Measurements from ENCODE around the gene CGB7. TPM values are rescaled to one million over a fixed set of nuclear protein-coding genes. Genes with fewer than 3 reads are reported as not detected.
A peak's percentile ranks its signal among the peaks of the same experiment; 100 is the strongest.

Gene CGB7
- total and polyA plus RNA-seq, 9 of the 15 experiments (the other 6 are each of a cell fraction or from before 2014, with no cell fraction given), result not detected

DNA sequence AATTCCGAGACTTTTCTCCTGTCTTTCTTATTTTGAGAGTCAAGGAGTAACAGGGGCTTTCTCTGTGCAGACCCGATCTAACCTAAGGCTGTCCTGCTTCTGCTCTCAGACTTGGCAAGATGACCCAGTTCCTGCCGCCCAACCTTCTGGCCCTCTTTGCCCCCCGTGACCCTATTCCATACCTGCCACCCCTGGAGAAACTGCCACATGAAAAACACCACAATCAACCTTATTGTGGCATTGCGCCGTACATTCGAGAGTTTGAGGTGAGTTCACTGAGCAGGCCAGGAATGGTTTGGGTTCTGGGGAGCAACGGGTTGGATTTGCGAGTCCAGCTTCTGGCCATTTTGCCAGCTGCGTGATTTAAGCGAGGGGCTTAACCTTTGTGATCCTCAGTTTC lies 28.7 kb upstream of the CGB7 start (continued):
- TF ChIP-seq, protein P1, sequence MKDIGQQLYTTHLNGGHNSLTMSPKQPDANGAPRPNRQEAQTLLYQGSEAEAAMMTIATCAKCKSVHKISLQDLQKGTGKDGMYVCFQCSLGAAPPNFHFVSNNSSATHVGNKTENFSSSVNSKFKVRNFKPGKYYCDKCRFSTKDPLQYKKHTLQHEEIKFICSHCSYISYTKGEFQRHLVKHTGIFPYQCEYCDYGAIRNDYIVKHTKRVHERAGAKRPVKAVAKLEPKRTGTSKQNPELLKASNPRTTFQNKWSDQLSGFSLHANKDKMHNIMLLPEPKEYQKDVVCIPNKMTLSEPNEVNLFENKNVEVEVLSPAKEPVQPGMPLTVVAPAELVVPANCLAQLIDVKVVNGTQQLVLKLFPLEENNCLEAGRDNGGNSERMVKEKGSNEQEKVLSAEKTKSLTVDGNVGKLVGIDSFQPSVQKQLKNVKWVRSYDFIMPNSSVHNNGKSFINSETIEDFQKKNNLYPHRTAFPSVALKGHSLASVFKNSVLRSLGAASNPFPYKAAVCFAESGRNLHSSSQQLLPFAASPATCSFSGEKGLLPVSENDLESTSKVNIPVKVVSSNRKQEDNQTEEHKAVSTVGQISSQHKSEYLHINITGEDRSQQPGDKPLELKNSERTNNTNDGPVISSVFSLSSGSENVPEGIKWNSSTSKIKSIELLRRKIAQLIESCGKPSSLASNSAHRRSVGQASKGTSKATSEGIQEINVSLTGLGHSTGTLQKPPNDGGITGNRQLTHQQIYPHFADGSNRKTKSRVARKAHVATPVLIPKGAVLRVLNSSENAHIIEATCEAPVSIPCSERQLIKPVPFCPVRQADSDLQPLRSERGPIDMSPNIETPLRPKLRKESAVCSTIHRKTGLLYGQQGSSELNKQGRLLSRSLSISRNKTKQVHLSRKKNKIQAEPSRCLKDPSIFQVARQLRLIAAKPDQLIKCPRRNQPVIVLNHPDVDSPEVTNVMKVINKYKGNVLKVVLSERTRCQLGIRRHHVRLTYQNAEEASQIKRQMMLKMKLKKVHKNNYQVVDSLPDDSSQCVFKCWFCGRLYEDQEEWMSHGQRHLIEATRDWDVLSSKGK (CRISPR knock-in tag; IDR thresholded peaks at IDR 0.05), result no peak
- TF ChIP-seq, protein P2, sequence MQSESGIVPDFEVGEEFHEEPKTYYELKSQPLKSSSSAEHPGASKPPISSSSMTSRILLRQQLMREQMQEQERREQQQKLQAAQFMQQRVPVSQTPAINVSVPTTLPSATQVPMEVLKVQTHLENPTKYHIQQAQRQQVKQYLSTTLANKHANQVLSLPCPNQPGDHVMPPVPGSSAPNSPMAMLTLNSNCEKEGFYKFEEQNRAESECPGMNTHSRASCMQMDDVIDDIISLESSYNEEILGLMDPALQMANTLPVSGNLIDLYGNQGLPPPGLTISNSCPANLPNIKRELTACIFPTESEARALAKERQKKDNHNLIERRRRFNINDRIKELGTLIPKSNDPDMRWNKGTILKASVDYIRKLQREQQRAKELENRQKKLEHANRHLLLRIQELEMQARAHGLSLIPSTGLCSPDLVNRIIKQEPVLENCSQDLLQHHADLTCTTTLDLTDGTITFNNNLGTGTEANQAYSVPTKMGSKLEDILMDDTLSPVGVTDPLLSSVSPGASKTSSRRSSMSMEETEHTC (IDR thresholded peaks at IDR 0.05), result no peak
- TF ChIP-seq PYGO2 (tag; IDR thresholded peaks at IDR 0.05) (no peak), ZC3H4 (CRISPR knock-in tag; IDR thresholded peaks at IDR 0.05; ENCODE audit: borderline replicate concordance) (0 out of 2 replicates have a peak, but pooled peaks have one; percentile 57), KHSRP (IDR thresholded peaks at IDR 0.05) (no peak), JUN (IDR thresholded peaks at IDR 0.05; ENCODE audit: borderline replicate concordance, low read depth, low read length) (no peak), JUN (CRISPR knock-in tag; IDR thresholded peaks at IDR 0.05; ENCODE audit: borderline replicate concordance) (no peak), TRIM24 (IDR thresholded peaks at IDR 0.05) (no peak), ZNF347 (CRISPR knock-in tag; IDR thresholded peaks at IDR 0.05; ENCODE audit: low read depth) (no peak)
- TF ChIP-seq, protein P3, sequence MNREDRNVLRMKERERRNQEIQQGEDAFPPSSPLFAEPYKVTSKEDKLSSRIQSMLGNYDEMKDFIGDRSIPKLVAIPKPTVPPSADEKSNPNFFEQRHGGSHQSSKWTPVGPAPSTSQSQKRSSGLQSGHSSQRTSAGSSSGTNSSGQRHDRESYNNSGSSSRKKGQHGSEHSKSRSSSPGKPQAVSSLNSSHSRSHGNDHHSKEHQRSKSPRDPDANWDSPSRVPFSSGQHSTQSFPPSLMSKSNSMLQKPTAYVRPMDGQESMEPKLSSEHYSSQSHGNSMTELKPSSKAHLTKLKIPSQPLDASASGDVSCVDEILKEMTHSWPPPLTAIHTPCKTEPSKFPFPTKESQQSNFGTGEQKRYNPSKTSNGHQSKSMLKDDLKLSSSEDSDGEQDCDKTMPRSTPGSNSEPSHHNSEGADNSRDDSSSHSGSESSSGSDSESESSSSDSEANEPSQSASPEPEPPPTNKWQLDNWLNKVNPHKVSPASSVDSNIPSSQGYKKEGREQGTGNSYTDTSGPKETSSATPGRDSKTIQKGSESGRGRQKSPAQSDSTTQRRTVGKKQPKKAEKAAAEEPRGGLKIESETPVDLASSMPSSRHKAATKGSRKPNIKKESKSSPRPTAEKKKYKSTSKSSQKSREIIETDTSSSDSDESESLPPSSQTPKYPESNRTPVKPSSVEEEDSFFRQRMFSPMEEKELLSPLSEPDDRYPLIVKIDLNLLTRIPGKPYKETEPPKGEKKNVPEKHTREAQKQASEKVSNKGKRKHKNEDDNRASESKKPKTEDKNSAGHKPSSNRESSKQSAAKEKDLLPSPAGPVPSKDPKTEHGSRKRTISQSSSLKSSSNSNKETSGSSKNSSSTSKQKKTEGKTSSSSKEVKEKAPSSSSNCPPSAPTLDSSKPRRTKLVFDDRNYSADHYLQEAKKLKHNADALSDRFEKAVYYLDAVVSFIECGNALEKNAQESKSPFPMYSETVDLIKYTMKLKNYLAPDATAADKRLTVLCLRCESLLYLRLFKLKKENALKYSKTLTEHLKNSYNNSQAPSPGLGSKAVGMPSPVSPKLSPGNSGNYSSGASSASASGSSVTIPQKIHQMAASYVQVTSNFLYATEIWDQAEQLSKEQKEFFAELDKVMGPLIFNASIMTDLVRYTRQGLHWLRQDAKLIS (CRISPR knock-in tag; IDR thresholded peaks at IDR 0.05), result no peak; the same call in 1 of the 2 replicates
- TF ChIP-seq, protein P4, sequence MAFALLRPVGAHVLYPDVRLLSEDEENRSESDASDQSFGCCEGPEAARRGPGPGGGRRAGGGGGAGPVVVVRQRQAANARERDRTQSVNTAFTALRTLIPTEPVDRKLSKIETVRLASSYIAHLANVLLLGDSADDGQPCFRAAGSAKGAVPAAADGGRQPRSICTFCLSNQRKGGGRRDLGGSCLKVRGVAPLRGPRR (CRISPR knock-in tag; IDR thresholded peaks at IDR 0.05), result no peak
- TF ChIP-seq, protein P5, sequence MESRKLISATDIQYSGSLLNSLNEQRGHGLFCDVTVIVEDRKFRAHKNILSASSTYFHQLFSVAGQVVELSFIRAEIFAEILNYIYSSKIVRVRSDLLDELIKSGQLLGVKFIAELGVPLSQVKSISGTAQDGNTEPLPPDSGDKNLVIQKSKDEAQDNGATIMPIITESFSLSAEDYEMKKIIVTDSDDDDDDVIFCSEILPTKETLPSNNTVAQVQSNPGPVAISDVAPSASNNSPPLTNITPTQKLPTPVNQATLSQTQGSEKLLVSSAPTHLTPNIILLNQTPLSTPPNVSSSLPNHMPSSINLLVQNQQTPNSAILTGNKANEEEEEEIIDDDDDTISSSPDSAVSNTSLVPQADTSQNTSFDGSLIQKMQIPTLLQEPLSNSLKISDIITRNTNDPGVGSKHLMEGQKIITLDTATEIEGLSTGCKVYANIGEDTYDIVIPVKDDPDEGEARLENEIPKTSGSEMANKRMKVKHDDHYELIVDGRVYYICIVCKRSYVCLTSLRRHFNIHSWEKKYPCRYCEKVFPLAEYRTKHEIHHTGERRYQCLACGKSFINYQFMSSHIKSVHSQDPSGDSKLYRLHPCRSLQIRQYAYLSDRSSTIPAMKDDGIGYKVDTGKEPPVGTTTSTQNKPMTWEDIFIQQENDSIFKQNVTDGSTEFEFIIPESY (CRISPR knock-in tag; IDR thresholded peaks at IDR 0.05), result 0 out of 2 replicates have a peak, but pooled peaks have one; percentile 13
- TF ChIP-seq, protein P6, sequence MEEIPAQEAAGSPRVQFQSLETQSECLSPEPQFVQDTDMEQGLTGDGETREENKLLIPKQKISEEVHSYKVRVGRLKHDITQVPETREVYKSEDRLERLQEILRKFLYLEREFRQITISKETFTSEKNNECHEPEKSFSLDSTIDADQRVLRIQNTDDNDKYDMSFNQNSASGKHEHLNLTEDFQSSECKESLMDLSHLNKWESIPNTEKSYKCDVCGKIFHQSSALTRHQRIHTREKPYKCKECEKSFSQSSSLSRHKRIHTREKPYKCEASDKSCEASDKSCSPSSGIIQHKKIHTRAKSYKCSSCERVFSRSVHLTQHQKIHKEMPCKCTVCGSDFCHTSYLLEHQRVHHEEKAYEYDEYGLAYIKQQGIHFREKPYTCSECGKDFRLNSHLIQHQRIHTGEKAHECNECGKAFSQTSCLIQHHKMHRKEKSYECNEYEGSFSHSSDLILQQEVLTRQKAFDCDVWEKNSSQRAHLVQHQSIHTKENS (CRISPR knock-in tag; IDR thresholded peaks at IDR 0.05), result no peak
- TF ChIP-seq, protein P7, sequence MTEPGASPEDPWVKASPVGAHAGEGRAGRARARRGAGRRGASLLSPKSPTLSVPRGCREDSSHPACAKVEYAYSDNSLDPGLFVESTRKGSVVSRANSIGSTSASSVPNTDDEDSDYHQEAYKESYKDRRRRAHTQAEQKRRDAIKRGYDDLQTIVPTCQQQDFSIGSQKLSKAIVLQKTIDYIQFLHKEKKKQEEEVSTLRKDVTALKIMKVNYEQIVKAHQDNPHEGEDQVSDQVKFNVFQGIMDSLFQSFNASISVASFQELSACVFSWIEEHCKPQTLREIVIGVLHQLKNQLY (CRISPR knock-in tag; conservative IDR thresholded peaks at IDR 0.05), result no peak
